Pancreas (tissue), 10 donors: ENCODE results near the gene DSG3. TPM values are rescaled to one million over a fixed set of nuclear protein-coding genes. Genes with fewer than 3 reads are reported as not detected.
A peak's percentile ranks its signal among the peaks of the same experiment; 100 is the strongest.

Source experiments
- ATAC-seq, 4 donors: fragments of 200-7000 bp; cut with Tn5 transposase; one replicate each; pipeline versions ENCODE4 v1.8.0 to v1.9.1; 2020; ENCODE audit warnings: mild to moderate bottlenecking in 4 of 4, moderate library complexity in 4 of 4
- DNase-seq, 6 donors: peaks; one replicate each; pipeline ENCODE4 v3.0.0-alpha.2; 2020
- FAIRE-seq: peaks from 2 replicates; lab custom pipeline; 2012; peaks lifted over from hg19 to GRCh38; lab: Jason Lieb, UNC
- H3K27ac ChIP-seq, 4 donors: fragments of 200-600 bp; sonication (generic); 1 replicate in 3 of 4; 2 replicates in 1 of 4; pipeline versions ENCODE4 v1.5.0 to v1.8.0; 2020
- H3K27me3 ChIP-seq, 4 donors: fragments of 200-600 bp; one replicate each; pipeline ENCODE4 v1.8.0; 2021
- H3K36me3 ChIP-seq, 3 donors: fragments of 200-600 bp; sonication (generic) in 1 of 3; one replicate each; pipeline versions ENCODE4 v1.5.0 to v1.8.0; 2020 to 2021
- H3K4me1 ChIP-seq, 3 donors: fragments of 200-600 bp; one replicate each; pipeline ENCODE4 v1.8.0; 2021
- H3K4me3 ChIP-seq, 4 donors: fragments of 200-600 bp; sonication (generic) in 2 of 4; one replicate each; pipeline versions ENCODE4 v1.5.0 to v1.8.0; 2020 to 2021
- H3K9me3 ChIP-seq, 4 donors: fragments of 200-600 bp; one replicate each; pipeline ENCODE4 v1.8.0; 2021
- CTCF ChIP-seq, 4 donors: fragments of 200-600 bp; sonication (generic) in 3 of 4; IDR thresholded peaks; one replicate each; pipeline versions ENCODE4 v1.5.0 to v1.8.0; 2021; ENCODE audit warnings: antibody characterized with exemption in 4 of 4
- WGBS, 2 donors: extraction: QIAGEN DNeasy Blood & Tissue Kit; methylation state at CpG; one replicate each; pipeline ENCODE4 v1.1.7; 2013; 5-methylcytosine and 5-hydroxymethylcytosine counted together
- intact Hi-C, 3 donors: fragments of 100-400 bp; cut with DNase I; formaldehyde crosslinking; loops; one replicate each; pipeline versions ENCODE4 v1.11.1 to v1.14.2; 2022
- polyA plus RNA-seq, 2 donors: library from polyadenylated mRNA; stranded (reverse); fragments of 200-250 nt; gene quantifications; one replicate each; pipeline ENCODE4 v1.2.3, GENCODE V29; 2013
- total RNA-seq, 6 donors: library from RNA; stranded (reverse); fragmentation: NEBNext Ultra II Directional in 4 of 6; extraction: Animal tissue kit (Norgen Biotek cat#: 25700) in 4 of 6; gene quantifications; one replicate each; pipeline versions ENCODE4 v1.2.1 to v1.2.4, GENCODE V29; 2021 to 2023
- donor health status: healthy with polysubstance abuse.
- donor health status: DM: no; HTN: no; CAD: no; lungs with moderate emphysema.
- donor health status: DM: no; HTN: no; CAD: no.
- donor health status: control.
- donor health status: control.
- donor health status: Bipolar disorder and iron deficiency.
- donor health status: DM: yes; HTN: yes; CAD: no.
- donor health status: DM: no; HTN: no; CAD: no.
- donor health status: DM: no; HTN: no; CAD: no.
- donor health status: DM: yes; HTN: yes; CAD: no.

The DSG3 gene
- total and polyA plus RNA-seq, 8 donors: 0.02 TPM; not detected in 7

GRCh38 chr18:31508781-31509180 lies 61.2 kb downstream of the DSG3 start:
- DNase-seq (no peak), ATAC-seq (no peak), FAIRE-seq (no peak)
- 39 to 43% methylated on average over 1 of the region's 1 CpG for WGBS, 2 donors
- H3K27ac ChIP-seq: no peak overlapping the region
- peaks cover 0 to 16% (median 16%) of the 10 kb centered on the region in 3 donors for H3K4me1 ChIP-seq
- H3K4me3 ChIP-seq: no peak overlapping the region
- H3K9me3 ChIP-seq: no peaks in the 10 kb centered on the region
- no peak for TF ChIP-seq CTCF (IDR thresholded peaks at IDR 0.05)
- intact Hi-C loops: no loop called here
- no peaks in the 10 kb centered on the region for H3K36me3 ChIP-seq
- H3K27me3 ChIP-seq: no peaks in the 10 kb centered on the region

- H3K4me3 ChIP-seq: no peak overlapping the region
- FAIRE-seq (no peak), ATAC-seq (peak in 3 of 4 donors; percentile 36 to 42 (median 37)), DNase-seq (no peak)
- H3K4me1 ChIP-seq: peaks cover 0 to 16% (median 14%) of the 10 kb centered on the region in 3 donors
- 53 to 55% methylated on average over 3 of the region's 3 CpGs for WGBS, 2 donors
- H3K27ac ChIP-seq: peak overlapping the region in 2 of 4 donors; percentile 34 to 39
- intact Hi-C loops: no loop called here
- H3K27me3 ChIP-seq: no peaks in the 10 kb centered on the region
- H3K9me3 ChIP-seq: no peaks in the 10 kb centered on the region
- TF ChIP-seq CTCF (IDR thresholded peaks at IDR 0.05): no peak
- no peaks in the 10 kb centered on the region for H3K36me3 ChIP-seq
Observed at GRCh38 chr18:31509571-31509970, 62.0 kb downstream of the DSG3 start.

GRCh38 chr18:31510319-31510718 lies 62.8 kb downstream of the DSG3 start:
- ATAC-seq (peak; percentile 56 to 66 (median 58)), DNase-seq (no peak), FAIRE-seq (no peak)
- intact Hi-C loops: no loop called here
- Histone ChIP-seq H3K27me3 (no peaks in the 10 kb centered on the region), H3K4me1 (peaks cover 0 to 11% (median 8%) of the 10 kb centered on the region in 3 donors), H3K9me3 (no peaks in the 10 kb centered on the region), H3K36me3 (no peaks in the 10 kb centered on the region), H3K27ac (peak overlapping the region in 2 of 4 donors; percentile 34 to 39), H3K4me3 (no peak overlapping the region)
- TF ChIP-seq CTCF (IDR thresholded peaks at IDR 0.05): no peak

- TF ChIP-seq CTCF (IDR thresholded peaks at IDR 0.05): no peak
- H3K4me1 ChIP-seq: peaks cover 0 to 9% (median 8%) of the 10 kb centered on the region in 3 donors
- no peaks in the 10 kb centered on the region for H3K27me3 ChIP-seq
- H3K9me3 ChIP-seq: no peaks in the 10 kb centered on the region
- WGBS, 2 donors: 64 to 74% methylated on average over 6 of the region's 6 CpGs
- H3K27ac ChIP-seq: peak overlapping the region in 2 of 4 donors; percentile 34 to 39
- intact Hi-C loops: no loop called here
- no peak overlapping the region for H3K4me3 ChIP-seq
- DNase-seq (no peak), FAIRE-seq (no peak), ATAC-seq (no peak)
- H3K36me3 ChIP-seq: no peaks in the 10 kb centered on the region
Observed at GRCh38 chr18:31511098-31511497, 63.6 kb downstream of the DSG3 start.

- Histone ChIP-seq H3K4me3 (no peak overlapping the region), H3K27me3 (no peaks in the 10 kb centered on the region), H3K4me1 (peaks cover 0 to 9% (median 8%) of the 10 kb centered on the region in 3 donors), H3K36me3 (no peaks in the 10 kb centered on the region), H3K9me3 (no peaks in the 10 kb centered on the region), H3K27ac (peak overlapping the region in 1 of 4 donors; percentile 39)
- FAIRE-seq: no peak
- intact Hi-C loops: no loop called here
- peak in 3 of 4 donors; percentile 72 to 83 (median 82) for ATAC-seq
- WGBS, 2 donors: 69 to 82% methylated on average over 6 of the region's 6 CpGs
- DNase-seq: no peak
- no peak for TF ChIP-seq CTCF (IDR thresholded peaks at IDR 0.05)
Observed at GRCh38 chr18:31512203-31512764, 64.7 kb downstream of the DSG3 start.
